ENCODE data around the gene PHF8. TPM values are rescaled to one million over a fixed set of nuclear protein-coding genes. Genes with fewer than 3 reads are reported as not detected.

PHF8 gene
- 10 to 100 TPM in 8 of 9 donors, 1 to 10 TPM in 1; 9.6 to 73.5 (median 23.2) TPM for total RNA-seq
- polyA plus RNA-seq: 10 to 100 TPM in 1 of 3 donors, 1 to 10 TPM in 2; 6.1 to 12.5 (median 9.6) TPM
- long read RNA-seq, donor 1: 0 reads
- long read RNA-seq, donor 2: 0 reads
- long read RNA-seq, donor 3: 0 reads
- long read RNA-seq, donor 4, partial matches to known transcripts: 0 of 3 reads
- long read RNA-seq, donor 4, other reads (novel, unspliced or antisense): 3 of 3 reads
- long read RNA-seq, donor 5, partial matches to known transcripts: 4 of 11 reads
- long read RNA-seq, donor 5, other reads (novel, unspliced or antisense): 7 of 11 reads
- long read RNA-seq, donor 6, partial matches to known transcripts: 0 of 3 reads
- long read RNA-seq, donor 6, other reads (novel, unspliced or antisense): 3 of 3 reads
- long read RNA-seq, donor 7: 0 reads
- long read RNA-seq, donor 8: 0 reads
- long read RNA-seq, donor 9: 0 reads
- long read RNA-seq, donor 10: 0 reads

- intact Hi-C loops (cut with DNase I): no loop called here
- peak within 1 kb of the TSS; percentile 72 to 96 (median 90) for H3K27ac ChIP-seq
- DNase-seq: peak; percentile 95 to 97 (median 96)
- no peaks in the 10 kb centered on the region for H3K9me3 ChIP-seq (replicated peaks in 1 of 3)
- peaks cover 0 to 12% of the 10 kb centered on the region in 2 donors for H3K36me3 ChIP-seq (replicated peaks in 1 of 2)
- peaks cover 0 to 3% of the 10 kb centered on the region in 2 donors for H3K4me1 ChIP-seq (replicated peaks in 1 of 2)
- 1 to 57% (median 20%) methylated on average over 25 to 66 of the region's 66 CpGs for WGBS, 4 donors
- TF ChIP-seq CTCF (IDR thresholded peaks at IDR 0.05) (no peak), POLR2A (IDR thresholded peaks at IDR 0.05) (peak in 1 of 2 donors; percentile 55)
- peak within 1 kb of the TSS; percentile 25 to 81 (median 65) for H3K4me3 ChIP-seq
- H3K27me3 ChIP-seq: no peaks in the 10 kb centered on the region
These were observed at the start of gene PHF8 for GRCh38 chrX:54044126-54044876. TSS of gene PHF8 (minus strand) at chrX:54044473. CDS start at chrX:54042728, 1,745 bp downstream.

- no peak for DNase-seq
- intact Hi-C loops (cut with DNase I): no loop called here
- no peaks in the 10 kb centered on the region for H3K9me3 ChIP-seq (replicated peaks in 1 of 3)
- H3K4me1 ChIP-seq (replicated peaks in 1 of 2): no peaks in the 10 kb centered on the region
- H3K27ac ChIP-seq: no peak overlapping the region
- no peaks in the 10 kb centered on the region for H3K27me3 ChIP-seq
- H3K4me3 ChIP-seq: no peak overlapping the region
- TF ChIP-seq POLR2A (IDR thresholded peaks at IDR 0.05) (no peak), CTCF (IDR thresholded peaks at IDR 0.05) (no peak)
- 66 to 76% (median 74%) methylated on average over 2 of the region's 2 CpGs for WGBS, 4 donors
- H3K36me3 ChIP-seq (replicated peaks in 1 of 2): peaks cover 0 to 5% of the 10 kb centered on the region in 2 donors
These were observed 49.3 kb upstream of the PHF8 start for GRCh38 chrX:54093571-54093970.

- WGBS, 4 donors: 52 to 86% (median 79%) methylated on average over 1 of the region's 1 CpG
- Histone ChIP-seq H3K4me3 (no peak overlapping the region), H3K36me3 (replicated peaks in 1 of 2) (peaks cover 0 to 5% of the 10 kb centered on the region in 2 donors), H3K9me3 (replicated peaks in 1 of 3) (no peaks in the 10 kb centered on the region), H3K4me1 (replicated peaks in 1 of 2) (no peaks in the 10 kb centered on the region), H3K27ac (no peak overlapping the region), H3K27me3 (no peaks in the 10 kb centered on the region)
- DNase-seq: no peak
- TF ChIP-seq CTCF (IDR thresholded peaks at IDR 0.05) (no peak), POLR2A (IDR thresholded peaks at IDR 0.05) (no peak)
- intact Hi-C loops (cut with DNase I): no loop called here
These were observed 48.9 kb upstream of the PHF8 start for GRCh38 chrX:54093159-54093558.

- H3K9me3 ChIP-seq (replicated peaks in 1 of 3): no peaks in the 10 kb centered on the region
- peaks cover 7% of the 10 kb centered on the region for H3K27me3 ChIP-seq
- no peaks in the 10 kb centered on the region for H3K4me1 ChIP-seq (replicated peaks in 1 of 2)
- TF ChIP-seq CTCF (IDR thresholded peaks at IDR 0.05) (no peak), POLR2A (IDR thresholded peaks at IDR 0.05) (no peak)
- H3K4me3 ChIP-seq: no peak overlapping the region
- DNase-seq: no peak
- intact Hi-C loops (cut with DNase I): no loop called here
- 81 to 100% (median 91%) methylated on average over 2 of the region's 2 CpGs for WGBS, 4 donors
- H3K27ac ChIP-seq: no peak overlapping the region
- H3K36me3 ChIP-seq (replicated peaks in 1 of 2): peaks cover 0 to 5% of the 10 kb centered on the region in 2 donors
These were observed 46.6 kb upstream of the PHF8 start for GRCh38 chrX:54090880-54091279.

Data from adrenal gland (tissue), 19 donors.